ENCODE data around the gene DOCK3. TPM values are rescaled to one million over a fixed set of nuclear protein-coding genes. Genes with fewer than 3 reads are reported as not detected.
A peak's percentile ranks its signal among the peaks of the same experiment; 100 is the strongest.

The DOCK3 gene
- total RNA-seq, 2 donors from 2014 or later = 7.2 to 9.7 TPM

GRCh38 chr3:51389423-51390183 is 714.9 kb downstream of the DOCK3 start:
- Mint-ChIP-seq H3K27ac (peak overlapping the region; percentile 77), H3K4me1 (ENCODE audit: low read depth) (peaks cover 73% of the 10 kb centered on the region), H3K36me3 (ENCODE audit: insufficient read depth in 2 of 2) (peaks cover 12 to 34% of the 10 kb centered on the region in 2 donors), H3K4me3 (peak overlapping the region in 1 of 2 donors; percentile 11), H3K27me3 (ENCODE audit: low read depth) (no peaks in the 10 kb centered on the region), H3K9me3 (no peaks in the 10 kb centered on the region)
- DNase-seq (peak; percentile 66 to 70), ATAC-seq (replicated peaks in 1 of 2) (no peak)

- H3K4me3 Mint-ChIP-seq = peak overlapping the region; percentile 70 to 77
- H3K36me3 Mint-ChIP-seq (ENCODE audit: insufficient read depth in 2 of 2) = peaks cover 6 to 36% of the 10 kb centered on the region in 2 donors
- no peak for DNase-seq
- H3K27me3 Mint-ChIP-seq (ENCODE audit: low read depth) = no peaks in the 10 kb centered on the region
- peak; percentile 6 to 20 for ATAC-seq (replicated peaks in 1 of 2)
- peaks cover 81% of the 10 kb centered on the region for H3K4me1 Mint-ChIP-seq (ENCODE audit: low read depth)
- H3K9me3 Mint-ChIP-seq = no peaks in the 10 kb centered on the region
- H3K27ac Mint-ChIP-seq = peak overlapping the region; percentile 69
Observed at GRCh38 chr3:51390246-51391074, 715.7 kb downstream of the DOCK3 start.

GRCh38 chr3:51391075-51391565 is 716.4 kb downstream of the DOCK3 start, which contains the start of gene RBM15B:
Gene RBM15B, plus strand, starts transcription at chr3:51391285. Its CDS starts 115 bp downstream, at chr3:51391400.
- peak; percentile 98 to 99 for DNase-seq
- peak; percentile 92 to 93 for ATAC-seq (replicated peaks in 1 of 2)
- H3K27me3 Mint-ChIP-seq (ENCODE audit: low read depth) = no peaks in the 10 kb centered on the region
- H3K9me3 Mint-ChIP-seq = no peaks in the 10 kb centered on the region
- H3K27ac Mint-ChIP-seq = peak within 1 kb of the TSS; percentile 79
- H3K4me3 Mint-ChIP-seq = peak within 1 kb of the TSS; percentile 85 to 87
- peaks cover 6 to 31% of the 10 kb centered on the region in 2 donors for H3K36me3 Mint-ChIP-seq (ENCODE audit: insufficient read depth in 2 of 2)
- H3K4me1 Mint-ChIP-seq (ENCODE audit: low read depth) = peaks cover 77% of the 10 kb centered on the region

GRCh38 chr3:51391566-51392354 is 717.0 kb downstream of the DOCK3 start:
- Mint-ChIP-seq H3K9me3 (no peaks in the 10 kb centered on the region), H3K4me3 (peak overlapping the region; percentile 85 to 87), H3K27me3 (ENCODE audit: low read depth) (no peaks in the 10 kb centered on the region), H3K27ac (peak overlapping the region; percentile 79), H3K36me3 (ENCODE audit: insufficient read depth in 2 of 2) (peaks cover 9 to 26% of the 10 kb centered on the region in 2 donors), H3K4me1 (ENCODE audit: low read depth) (peaks cover 77% of the 10 kb centered on the region)
- peak; percentile 49 to 55 for DNase-seq
- ATAC-seq (replicated peaks in 1 of 2) = peak; percentile 8 to 12

DNA sequence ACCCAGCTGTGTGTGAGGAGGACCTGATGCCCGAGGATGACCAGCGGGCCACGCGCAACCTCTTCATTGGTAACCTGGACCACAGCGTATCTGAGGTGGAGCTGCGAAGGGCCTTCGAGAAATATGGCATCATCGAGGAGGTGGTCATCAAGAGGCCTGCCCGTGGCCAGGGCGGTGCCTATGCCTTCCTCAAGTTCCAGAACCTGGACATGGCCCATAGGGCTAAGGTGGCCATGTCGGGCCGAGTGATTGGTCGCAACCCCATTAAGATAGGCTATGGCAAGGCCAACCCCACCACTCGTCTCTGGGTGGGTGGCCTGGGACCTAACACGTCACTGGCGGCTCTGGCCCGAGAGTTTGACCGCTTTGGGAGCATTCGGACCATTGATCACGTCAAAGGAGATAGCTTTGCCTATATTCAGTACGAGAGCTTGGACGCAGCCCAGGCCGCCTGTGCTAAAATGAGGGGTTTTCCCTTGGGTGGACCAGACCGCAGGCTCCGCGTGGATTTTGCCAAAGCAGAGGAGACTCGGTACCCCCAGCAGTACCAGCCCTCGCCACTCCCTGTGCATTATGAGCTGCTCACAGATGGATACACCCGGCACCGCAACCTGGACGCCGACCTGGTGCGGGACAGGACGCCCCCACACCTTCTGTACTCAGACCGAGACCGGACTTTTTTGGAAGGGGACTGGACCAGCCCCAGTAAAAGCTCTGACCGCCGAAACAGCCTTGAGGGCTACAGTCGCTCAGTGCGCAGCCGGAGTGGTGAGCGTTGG is 717.8 kb downstream of the DOCK3 start:
- H3K4me1 Mint-ChIP-seq (ENCODE audit: low read depth) = peaks cover 72% of the 10 kb centered on the region
- ATAC-seq (replicated peaks in 1 of 2) (no peak), DNase-seq (no peak)
- peaks cover 8 to 26% of the 10 kb centered on the region in 2 donors for H3K36me3 Mint-ChIP-seq (ENCODE audit: insufficient read depth in 2 of 2)
- H3K9me3 Mint-ChIP-seq = no peaks in the 10 kb centered on the region
- H3K27me3 Mint-ChIP-seq (ENCODE audit: low read depth) = no peaks in the 10 kb centered on the region
- H3K27ac Mint-ChIP-seq = peak overlapping the region; percentile 67
- peak overlapping the region; percentile 85 to 87 for H3K4me3 Mint-ChIP-seq

DNA sequence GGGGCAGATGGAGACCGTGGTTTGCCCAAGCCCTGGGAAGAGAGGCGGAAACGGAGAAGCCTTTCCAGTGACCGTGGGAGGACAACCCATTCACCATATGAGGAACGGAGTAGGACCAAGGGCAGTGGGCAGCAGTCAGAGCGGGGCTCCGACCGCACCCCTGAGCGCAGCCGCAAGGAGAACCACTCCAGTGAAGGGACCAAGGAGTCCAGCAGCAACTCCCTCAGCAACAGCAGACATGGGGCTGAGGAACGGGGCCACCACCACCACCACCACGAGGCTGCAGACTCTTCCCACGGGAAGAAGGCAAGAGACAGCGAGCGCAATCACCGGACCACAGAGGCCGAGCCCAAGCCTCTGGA is 718.4 kb downstream of the DOCK3 start:
- DNase-seq = no peak
- Mint-ChIP-seq H3K27ac (peak overlapping the region; percentile 21), H3K36me3 (ENCODE audit: insufficient read depth in 2 of 2) (peaks cover 5 to 21% of the 10 kb centered on the region in 2 donors), H3K4me1 (ENCODE audit: low read depth) (peaks cover 66% of the 10 kb centered on the region), H3K27me3 (ENCODE audit: low read depth) (no peaks in the 10 kb centered on the region), H3K9me3 (no peaks in the 10 kb centered on the region), H3K4me3 (peak overlapping the region; percentile 85 to 87)
- ATAC-seq (replicated peaks in 1 of 2) = no peak

- Mint-ChIP-seq H3K4me3 (peak overlapping the region; percentile 25 to 85), H3K9me3 (no peaks in the 10 kb centered on the region), H3K4me1 (ENCODE audit: low read depth) (peaks cover 61% of the 10 kb centered on the region), H3K27me3 (ENCODE audit: low read depth) (no peaks in the 10 kb centered on the region), H3K36me3 (ENCODE audit: insufficient read depth in 2 of 2) (peaks cover 5 to 21% of the 10 kb centered on the region in 2 donors), H3K27ac (peak overlapping the region; percentile 66)
- no peak for DNase-seq
- no peak for ATAC-seq (replicated peaks in 1 of 2)
Observed at GRCh38 chr3:51393564-51393963, 718.8 kb downstream of the DOCK3 start.

- Mint-ChIP-seq H3K27ac (peak overlapping the region; percentile 66), H3K4me3 (peak overlapping the region; percentile 24 to 62), H3K36me3 (ENCODE audit: insufficient read depth in 2 of 2) (peaks cover 5 to 17% of the 10 kb centered on the region in 2 donors), H3K4me1 (ENCODE audit: low read depth) (peaks cover 52% of the 10 kb centered on the region), H3K27me3 (ENCODE audit: low read depth) (no peaks in the 10 kb centered on the region), H3K9me3 (no peaks in the 10 kb centered on the region)
- DNase-seq (no peak), ATAC-seq (replicated peaks in 1 of 2) (no peak)
Observed at GRCh38 chr3:51394541-51394940, 719.8 kb downstream of the DOCK3 start.

DNA sequence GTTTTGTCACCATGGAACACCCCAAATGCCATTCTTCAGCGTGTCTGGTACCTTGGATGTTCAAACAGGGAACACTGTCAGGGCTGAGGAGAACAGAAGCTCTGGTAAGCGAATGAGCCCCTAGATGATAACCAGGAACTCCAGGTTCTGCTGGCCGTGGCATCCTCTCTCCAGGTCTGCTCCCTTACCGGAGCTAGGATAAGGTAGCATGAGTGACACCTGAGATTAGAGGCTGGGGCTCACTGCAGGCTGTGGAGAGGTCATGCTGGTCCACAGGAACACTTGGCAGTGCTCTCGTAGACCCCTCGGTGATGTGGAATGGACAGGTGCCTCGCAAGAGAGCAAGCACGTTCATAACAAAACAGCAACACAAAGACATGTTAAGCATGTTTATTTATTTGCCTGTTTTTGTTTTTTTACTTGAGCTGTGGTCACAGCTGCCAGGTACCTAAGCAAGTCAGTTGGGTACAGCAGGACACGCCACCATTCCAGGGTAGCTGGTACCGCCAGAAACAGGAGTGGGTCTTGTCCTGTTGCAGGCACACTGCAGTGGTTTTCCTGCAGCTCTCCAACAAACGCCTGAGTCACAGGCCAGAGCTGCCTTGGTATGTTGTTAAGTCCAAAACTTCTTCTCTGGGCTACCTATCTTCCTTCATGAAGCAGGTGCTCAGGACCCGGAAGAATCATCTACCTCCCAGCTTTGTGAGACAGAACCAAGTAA is 720.9 kb downstream of the DOCK3 start:
- Mint-ChIP-seq H3K4me1 (ENCODE audit: low read depth) (peaks cover 40% of the 10 kb centered on the region), H3K4me3 (no peak overlapping the region), H3K27ac (peak overlapping the region; percentile 94)

DNA sequence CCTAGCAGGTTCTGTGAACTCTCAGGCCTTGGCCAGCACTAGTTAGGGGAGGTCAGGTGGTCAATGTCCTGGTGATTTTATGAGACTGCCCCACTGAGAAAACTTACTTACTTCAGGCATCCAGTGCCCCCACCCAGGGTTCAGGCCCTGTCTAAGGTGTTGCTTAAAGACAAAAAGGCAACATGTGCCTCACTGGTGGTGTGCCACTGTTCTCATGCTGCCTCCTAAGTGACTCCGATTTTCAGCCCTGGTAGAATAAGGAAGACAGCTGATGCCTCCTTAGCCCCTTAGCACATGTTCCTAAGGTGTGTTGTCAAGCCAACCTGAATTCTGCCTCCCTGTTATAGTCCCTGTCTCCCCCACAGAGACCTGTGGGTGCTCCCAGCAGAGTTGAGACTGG is 721.7 kb downstream of the DOCK3 start:
- Mint-ChIP-seq H3K9me3 (no peaks in the 10 kb centered on the region), H3K27ac (peak overlapping the region; percentile 94), H3K27me3 (ENCODE audit: low read depth) (no peaks in the 10 kb centered on the region), H3K36me3 (ENCODE audit: insufficient read depth in 2 of 2) (peaks cover 5 to 17% of the 10 kb centered on the region in 2 donors), H3K4me3 (no peak overlapping the region), H3K4me1 (ENCODE audit: low read depth) (peaks cover 39% of the 10 kb centered on the region)
- DNase-seq (no peak), ATAC-seq (replicated peaks in 1 of 2) (no peak)

More for the DNA sequence above, 720.9 kb downstream of the DOCK3 start:
- Mint-ChIP-seq H3K36me3 (ENCODE audit: insufficient read depth in 2 of 2) (peaks cover 5 to 17% of the 10 kb centered on the region in 2 donors), H3K9me3 (no peaks in the 10 kb centered on the region), H3K27me3 (ENCODE audit: low read depth) (no peaks in the 10 kb centered on the region)
- ATAC-seq (replicated peaks in 1 of 2) (no peak), DNase-seq (no peak)

DNA sequence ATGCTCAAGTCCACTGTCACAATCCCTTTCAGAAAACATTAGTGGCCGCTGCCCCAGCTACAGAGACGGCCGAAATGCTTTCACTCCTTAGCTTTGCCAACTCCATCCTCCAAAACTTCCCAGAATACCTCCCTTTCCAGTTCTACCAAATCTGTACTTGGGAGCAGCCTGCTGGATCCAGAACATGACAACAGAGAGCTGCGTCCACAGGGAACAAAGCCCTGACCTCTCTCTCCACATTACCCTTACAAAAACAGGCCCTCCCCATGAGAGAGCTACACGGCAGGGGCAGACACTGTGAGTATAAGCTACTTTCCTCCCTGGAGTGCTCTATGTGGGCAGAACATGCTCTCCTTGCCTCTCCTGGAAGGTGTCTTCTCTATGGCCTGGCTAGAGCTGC is 722.7 kb downstream of the DOCK3 start:
- no peaks in the 10 kb centered on the region for H3K27me3 Mint-ChIP-seq (ENCODE audit: low read depth)
- peaks cover 5 to 19% of the 10 kb centered on the region in 2 donors for H3K36me3 Mint-ChIP-seq (ENCODE audit: insufficient read depth in 2 of 2)
- ATAC-seq (replicated peaks in 1 of 2) (no peak), DNase-seq (no peak)
- no peak overlapping the region for H3K4me3 Mint-ChIP-seq
- peak overlapping the region; percentile 94 for H3K27ac Mint-ChIP-seq
- peaks cover 39% of the 10 kb centered on the region for H3K4me1 Mint-ChIP-seq (ENCODE audit: low read depth)
- H3K9me3 Mint-ChIP-seq = no peaks in the 10 kb centered on the region

Measured in activated T-cell treated with anti-CD3 and anti-CD28 coated beads, Interleukin-2, amount 50 U/mL, for 72 hours (primary cell).